Mucosa of stomach (tissue), 1 donor: ENCODE measurements around the gene LRP3.
"Not testable (repeated sequence)": the region's sequence is repeated elsewhere in the genome, so short reads cannot be mapped to it uniquely, and the experiment has no call there.

Experiments used
- H3K27me3 ChIP-seq: one replicate; pipeline ENCODE4 v1.7.0; 2013; ENCODE audit warnings: mild to moderate bottlenecking, low read length; ENCODE audit not compliant: control insufficient read depth, insufficient read depth
- H3K36me3 ChIP-seq: one replicate; pipeline ENCODE4 v1.7.0; 2013; ENCODE audit warnings: low read length; ENCODE audit not compliant: control insufficient read depth, insufficient read depth
- H3K4me1 ChIP-seq: one replicate; pipeline ENCODE4 v1.7.0; 2013; ENCODE audit warnings: mild to moderate bottlenecking, low read length; ENCODE audit not compliant: control insufficient read depth, insufficient read depth
- H3K4me3 ChIP-seq: one replicate; pipeline ENCODE4 v1.7.0; 2013; ENCODE audit warnings: low read length
- H3K9ac ChIP-seq: one replicate; pipeline ENCODE4 v1.7.0; 2013; ENCODE audit warnings: mild to moderate bottlenecking, low read length, moderate library complexity
- H3K9me3 ChIP-seq: one replicate; pipeline ENCODE4 v1.7.0; 2013; ENCODE audit warnings: mild to moderate bottlenecking, low read length, moderate library complexity; ENCODE audit not compliant: control insufficient read depth
- donor health status: Pancreatic carcinoma.

The LRP3 gene

DNA sequence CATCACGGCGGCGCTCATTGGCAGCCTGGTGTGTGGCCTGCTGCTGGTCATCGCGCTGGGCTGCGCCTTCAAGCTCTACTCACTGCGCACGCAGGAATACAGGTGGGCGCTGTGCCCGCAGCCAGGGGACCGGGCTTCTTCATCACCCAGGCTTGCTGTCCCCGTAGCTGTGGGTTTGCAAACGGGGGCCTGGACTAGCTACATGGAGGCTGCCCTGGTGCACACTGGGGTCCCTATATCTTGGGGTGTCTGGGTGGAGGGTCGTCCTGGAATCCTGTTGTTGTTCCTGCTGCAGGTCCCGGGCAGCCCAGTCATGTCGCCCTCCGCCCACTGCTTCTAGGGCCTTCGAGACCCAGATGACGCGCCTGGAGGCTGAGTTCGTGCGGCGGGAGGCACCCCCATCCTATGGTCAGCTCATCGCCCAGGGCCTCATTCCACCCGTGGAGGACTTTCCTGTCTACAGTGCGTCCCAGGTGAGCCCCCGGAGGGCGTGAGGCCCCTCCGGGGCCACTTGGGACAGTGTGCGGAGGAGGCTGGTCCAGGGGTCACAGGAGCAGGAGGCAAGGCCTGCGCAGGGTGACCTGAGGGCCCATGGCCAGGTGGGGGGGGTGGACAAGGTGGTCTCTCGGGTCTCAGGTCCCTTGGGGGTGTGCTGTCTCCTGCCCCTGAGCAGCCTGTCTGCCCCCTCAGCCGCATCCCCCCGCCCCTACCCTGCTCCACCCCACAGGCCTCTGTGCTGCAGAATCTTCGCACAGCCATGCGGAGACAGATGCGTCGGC, 12.3 kb downstream of the LRP3 start:
- Histone ChIP-seq H3K9ac (no peak overlapping the region), H3K4me3 (no peak overlapping the region), H3K27me3 (no peaks in the 10 kb centered on the region), H3K9me3 (no peaks in the 10 kb centered on the region), H3K4me1 (no peaks in the 10 kb centered on the region), H3K36me3 (no peaks in the 10 kb centered on the region)

- Histone ChIP-seq H3K27me3 (no peaks in the 10 kb centered on the region), H3K36me3 (no peaks in the 10 kb centered on the region), H3K9me3 (no peaks in the 10 kb centered on the region), H3K4me3 (no peak overlapping the region), H3K4me1 (no peaks in the 10 kb centered on the region), H3K9ac (no peak overlapping the region)
Measured at GRCh38 chr19:33207040-33207620, 13.0 kb downstream of the LRP3 start.

GRCh38 chr19:33207903-33208302, 13.8 kb downstream of the LRP3 start:
- no peaks in the 10 kb centered on the region for H3K9me3 ChIP-seq
- H3K27me3 ChIP-seq = no peaks in the 10 kb centered on the region
- H3K4me3 ChIP-seq = no peak overlapping the region
- H3K36me3 ChIP-seq = no peaks in the 10 kb centered on the region
- no peaks in the 10 kb centered on the region for H3K4me1 ChIP-seq
- no peak overlapping the region for H3K9ac ChIP-seq

DNA sequence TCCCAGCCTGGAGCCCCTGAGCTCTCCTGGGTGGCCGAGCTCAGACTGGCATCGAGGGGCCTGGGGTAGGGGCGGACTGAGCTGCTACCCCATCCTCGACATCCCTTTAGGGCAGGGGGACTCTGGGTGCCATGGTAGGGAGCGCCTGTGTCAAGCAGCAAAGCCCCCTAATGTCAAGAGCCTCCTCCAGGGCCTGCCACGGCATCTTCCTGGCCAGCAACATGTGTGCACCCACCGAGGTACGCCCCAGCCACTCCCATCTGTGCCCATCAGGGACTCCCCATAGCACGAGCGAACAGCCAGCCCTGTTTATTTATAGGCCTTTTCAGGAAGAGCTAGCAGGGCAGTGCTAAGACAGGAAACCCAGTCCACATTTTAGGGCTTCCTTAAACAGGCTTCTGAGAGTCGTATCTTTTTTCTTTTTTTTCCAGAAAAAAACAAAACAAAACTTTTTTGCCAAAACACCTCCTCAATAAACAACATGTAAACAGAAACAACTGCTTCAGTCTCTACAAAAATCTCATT, 14.3 kb downstream of the LRP3 start:
- no peaks in the 10 kb centered on the region for H3K9me3 ChIP-seq
- H3K9ac ChIP-seq = no peak overlapping the region
- no peaks in the 10 kb centered on the region for H3K4me1 ChIP-seq
- no peak overlapping the region for H3K4me3 ChIP-seq
- no peaks in the 10 kb centered on the region for H3K36me3 ChIP-seq
- no peaks in the 10 kb centered on the region for H3K27me3 ChIP-seq

DNA sequence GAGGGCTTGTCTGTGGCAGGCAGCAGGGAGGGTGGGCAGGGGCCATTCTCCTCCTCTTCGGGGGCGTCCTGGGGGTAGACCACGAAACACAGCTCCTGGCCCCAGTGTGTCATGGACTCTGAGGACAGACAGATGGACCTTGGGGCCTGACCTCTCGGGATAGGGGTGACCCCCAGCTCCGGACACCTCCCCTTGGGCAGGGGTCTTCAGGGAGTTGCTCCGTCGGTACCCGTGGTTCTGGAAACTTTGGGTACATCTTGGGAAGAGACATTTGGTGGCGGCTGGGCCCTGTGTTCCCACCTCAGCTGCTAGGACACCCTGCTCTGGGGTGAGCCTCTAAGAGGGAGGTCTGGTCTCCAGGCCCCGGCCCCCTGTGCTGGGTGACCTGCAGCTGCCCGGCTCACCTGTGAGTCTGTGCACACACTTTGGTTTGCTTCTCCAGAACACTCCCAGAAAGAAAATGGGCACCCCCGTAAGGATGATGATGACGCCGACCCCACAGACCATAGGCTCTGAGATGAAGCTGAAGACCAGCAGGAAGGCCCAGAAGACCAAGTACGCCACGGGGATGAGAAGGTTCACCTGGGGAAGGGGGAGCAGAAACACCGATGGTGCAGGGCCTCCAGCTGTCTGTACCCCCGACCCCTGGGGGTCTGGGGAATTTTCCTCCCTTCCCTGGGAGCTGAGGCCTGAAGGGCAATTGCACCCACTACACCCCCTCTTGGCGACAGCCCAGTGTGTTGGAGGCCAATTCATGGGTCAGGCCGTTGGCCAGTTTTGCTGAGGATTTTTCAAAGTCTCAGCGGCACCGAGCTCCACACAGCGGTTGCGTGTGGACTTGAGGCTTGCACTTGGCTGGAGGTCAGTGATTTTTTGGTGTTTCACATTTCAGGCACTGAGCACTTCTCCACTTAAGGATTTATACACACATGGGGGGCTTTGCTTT, 15.0 kb downstream of the LRP3 start:
- H3K9ac ChIP-seq = no peak overlapping the region
- no peak overlapping the region for H3K4me3 ChIP-seq
- H3K27me3 ChIP-seq = no peaks in the 10 kb centered on the region
- H3K36me3 ChIP-seq = no peaks in the 10 kb centered on the region
- no peaks in the 10 kb centered on the region for H3K4me1 ChIP-seq
- no peaks in the 10 kb centered on the region for H3K9me3 ChIP-seq

GRCh38 chr19:33209850-33210230, 15.7 kb downstream of the LRP3 start:
- H3K9me3 ChIP-seq, H3K27me3 ChIP-seq, H3K4me3 ChIP-seq, H3K36me3 ChIP-seq, H3K9ac ChIP-seq, H3K4me1 ChIP-seq: not testable (repeated sequence)

- Histone ChIP-seq H3K27me3 (no peaks in the 10 kb centered on the region), H3K36me3 (no peaks in the 10 kb centered on the region), H3K4me1 (no peaks in the 10 kb centered on the region), H3K4me3 (no peak overlapping the region), H3K9me3 (no peaks in the 10 kb centered on the region), H3K9ac (no peak overlapping the region)
Measured at GRCh38 chr19:33210266-33210940, 16.3 kb downstream of the LRP3 start.

DNA sequence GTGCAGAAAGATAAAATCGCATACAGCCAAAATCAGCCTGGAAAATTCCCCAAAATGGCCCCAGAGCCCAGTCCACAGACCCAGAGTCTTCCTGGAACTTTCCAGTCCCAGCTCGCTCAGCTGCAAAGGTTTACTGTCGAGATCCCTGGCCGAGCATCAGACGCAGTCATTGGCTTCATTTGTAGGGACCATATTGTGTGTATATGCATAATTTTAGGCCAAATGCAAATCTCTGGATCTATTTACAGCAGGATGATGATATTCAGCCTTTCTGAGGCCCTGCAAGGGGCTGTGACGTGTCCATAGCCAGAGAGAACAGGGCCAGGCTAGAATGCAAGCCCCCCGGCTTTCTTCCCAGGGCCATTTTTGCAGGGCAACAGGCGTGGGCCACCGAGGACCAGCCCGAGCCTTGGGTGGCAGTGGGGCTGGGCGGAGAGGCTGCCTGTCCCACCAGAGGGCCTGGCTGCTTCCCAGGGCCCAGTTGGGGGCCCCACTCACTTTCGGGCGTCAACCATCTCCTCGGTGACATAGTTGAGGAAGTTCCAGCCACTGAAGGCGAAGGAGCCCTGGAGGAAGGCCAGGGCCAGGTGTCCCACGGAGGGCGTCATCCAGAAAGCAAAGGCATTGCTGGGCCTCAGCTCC, 17.8 kb downstream of the LRP3 start:
- no peaks in the 10 kb centered on the region for H3K27me3 ChIP-seq
- no peaks in the 10 kb centered on the region for H3K4me1 ChIP-seq
- H3K36me3 ChIP-seq = no peaks in the 10 kb centered on the region
- H3K9ac ChIP-seq = no peak overlapping the region
- no peaks in the 10 kb centered on the region for H3K9me3 ChIP-seq
- H3K4me3 ChIP-seq = no peak overlapping the region

DNA sequence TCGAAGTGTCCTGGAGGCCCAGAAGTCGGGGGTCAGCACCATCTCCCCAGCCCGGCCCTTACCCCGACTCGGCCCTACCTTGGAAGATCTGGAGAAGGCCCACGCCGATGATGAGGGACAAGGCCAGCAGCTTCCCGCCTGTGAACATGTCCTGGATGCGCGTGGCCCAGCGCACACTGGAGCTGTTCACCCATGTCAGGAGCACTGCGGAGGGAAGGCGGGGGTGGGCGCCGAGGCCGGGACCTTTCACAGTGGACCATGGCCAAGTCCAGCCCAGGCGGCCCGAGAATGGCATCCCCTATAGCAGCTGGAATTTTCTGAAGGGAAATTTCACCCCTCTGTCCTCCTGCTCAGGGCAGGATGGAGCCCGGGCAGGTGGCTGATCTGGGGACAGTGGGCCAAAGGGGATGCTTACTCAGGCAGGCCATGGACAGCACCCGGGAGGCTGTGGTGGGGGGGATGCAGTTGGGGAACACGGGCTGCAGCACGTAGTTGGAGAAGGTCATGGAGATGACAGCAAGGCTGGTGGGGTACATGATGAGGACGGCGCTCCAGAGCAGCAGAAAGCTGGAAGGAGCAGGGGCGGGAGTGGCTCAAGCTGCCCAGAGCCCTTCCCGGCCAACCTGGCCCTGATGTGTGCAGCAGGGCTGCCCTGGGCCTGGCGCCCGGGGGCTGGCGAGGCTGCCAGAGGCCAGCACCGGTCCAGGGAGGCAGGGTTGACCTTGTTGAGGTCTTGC, 18.5 kb downstream of the LRP3 start:
- Histone ChIP-seq H3K9ac (no peak overlapping the region), H3K4me3 (no peak overlapping the region), H3K4me1 (no peaks in the 10 kb centered on the region), H3K36me3 (no peaks in the 10 kb centered on the region), H3K9me3 (no peaks in the 10 kb centered on the region), H3K27me3 (no peaks in the 10 kb centered on the region)

- no peak overlapping the region for H3K9ac ChIP-seq
- no peaks in the 10 kb centered on the region for H3K4me1 ChIP-seq
- H3K9me3 ChIP-seq = no peaks in the 10 kb centered on the region
- H3K4me3 ChIP-seq = no peak overlapping the region
- H3K36me3 ChIP-seq = no peaks in the 10 kb centered on the region
- peaks cover 8% of the 10 kb centered on the region for H3K27me3 ChIP-seq
Measured at GRCh38 chr19:33214596-33214995, 20.5 kb downstream of the LRP3 start.
